GM18502 (cell line): ENCODE data around the gene HOXC11.

Experiments used
- ATAC-seq: cut with Tn5 transposase; IDR thresholded peaks from one replicate; pipeline ENCODE4 v1.9.1; 2021; ENCODE audit warnings: mild to moderate bottlenecking; ENCODE audit not compliant: unreplicated experiment, poor library complexity

Gene HOXC11

GRCh38 chr12:53983568-53983949 lies 10.6 kb downstream of the HOXC11 start:
- no peak for ATAC-seq

- no peak for ATAC-seq
These were observed 11.1 kb downstream of the HOXC11 start for GRCh38 chr12:53983950-53984572.

- no peak for ATAC-seq
These were observed 12.2 kb downstream of the HOXC11 start, which contains the start of gene HOXC10 for GRCh38 chr12:53984901-53985691. Gene HOXC10, plus strand, starts transcription at chr12:53985146. Its CDS starts 114 bp downstream, at chr12:53985260.

GRCh38 chr12:53985692-53985993 lies 12.7 kb downstream of the HOXC11 start:
- ATAC-seq = no peak

DNA sequence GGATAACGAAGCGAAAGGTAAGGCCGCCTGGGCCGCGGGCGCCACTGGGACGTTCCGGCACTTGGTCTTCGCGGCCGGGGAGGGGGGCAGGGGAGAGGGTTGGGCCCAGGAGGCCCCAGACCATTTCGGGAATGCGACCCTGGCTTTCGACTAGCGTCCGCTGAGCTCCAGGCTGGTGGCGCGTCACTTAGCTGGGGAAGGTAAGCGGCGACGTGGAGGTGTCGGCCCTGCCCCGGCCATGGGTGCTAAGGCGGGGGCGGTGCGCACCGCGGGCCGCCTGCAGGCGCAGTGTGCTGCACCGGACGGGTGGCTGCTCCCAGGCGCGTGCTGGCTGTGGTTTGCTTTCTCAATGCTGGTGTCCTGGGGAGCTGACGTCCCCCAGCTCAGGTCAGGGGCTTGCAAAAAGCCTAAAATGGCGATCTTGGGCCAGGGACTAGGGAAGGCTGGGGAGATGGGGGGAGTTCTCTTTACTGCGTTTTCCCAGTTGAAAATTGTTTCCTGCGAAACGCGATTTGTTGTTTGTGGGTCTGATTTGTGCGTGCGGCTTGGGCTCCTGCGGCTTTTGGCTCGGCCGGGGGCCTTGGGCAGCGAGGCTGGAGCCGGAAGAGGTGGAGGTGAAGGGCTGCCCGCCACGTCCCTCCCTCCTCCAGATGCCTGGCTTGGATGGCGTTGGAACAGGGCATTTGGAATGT lies 13.2 kb downstream of the HOXC11 start:
- ATAC-seq = no peak

GRCh38 chr12:53986686-53987483 lies 14.0 kb downstream of the HOXC11 start:
- ATAC-seq = no peak

- no peak for ATAC-seq
These were observed 14.9 kb downstream of the HOXC11 start for GRCh38 chr12:53987787-53988230.

- no peak for ATAC-seq
These were observed 15.8 kb downstream of the HOXC11 start for GRCh38 chr12:53988541-53989226.

GRCh38 chr12:53989227-53990113 lies 16.5 kb downstream of the HOXC11 start:
- ATAC-seq = no peak

DNA sequence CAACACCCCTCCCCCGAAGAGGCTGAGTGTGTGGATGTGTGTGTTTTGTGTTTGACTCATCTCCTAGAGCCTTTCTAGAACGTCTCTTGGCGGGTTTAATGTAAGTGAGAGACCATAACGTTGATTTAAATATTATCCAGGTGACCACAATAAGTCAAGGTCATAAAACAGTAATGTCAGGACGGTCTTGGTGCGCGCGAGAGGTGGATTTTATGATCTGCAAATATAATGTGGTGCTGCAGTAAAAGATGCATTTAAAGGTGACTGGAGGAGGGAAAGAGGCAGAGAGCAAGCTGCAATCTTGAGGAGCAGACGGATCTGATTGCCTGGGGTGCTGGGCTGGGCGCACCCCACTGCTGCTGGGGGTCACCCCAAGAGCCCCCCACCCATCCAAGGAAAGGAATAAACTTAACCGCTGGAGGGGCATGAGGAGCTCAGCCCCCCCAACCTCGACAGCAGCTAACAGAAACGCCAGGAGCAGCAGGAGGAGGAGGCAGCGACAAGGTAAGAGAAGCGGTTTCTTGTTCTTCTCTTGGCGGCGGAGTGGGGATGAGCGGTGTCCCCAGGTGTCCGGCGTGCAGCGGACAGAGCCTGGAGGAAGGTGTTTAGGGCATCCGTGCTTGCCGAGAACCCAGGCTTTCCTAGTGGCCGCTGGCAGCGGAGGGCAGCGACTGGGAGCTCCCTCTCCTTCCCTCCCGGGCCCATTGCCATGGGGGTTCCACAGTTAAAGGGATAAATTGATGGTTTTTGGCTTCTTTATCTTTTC lies 17.6 kb downstream of the HOXC11 start:
- ATAC-seq = no peak

GRCh38 chr12:53991077-53991460 lies 18.1 kb downstream of the HOXC11 start:
- ATAC-seq = no peak

DNA sequence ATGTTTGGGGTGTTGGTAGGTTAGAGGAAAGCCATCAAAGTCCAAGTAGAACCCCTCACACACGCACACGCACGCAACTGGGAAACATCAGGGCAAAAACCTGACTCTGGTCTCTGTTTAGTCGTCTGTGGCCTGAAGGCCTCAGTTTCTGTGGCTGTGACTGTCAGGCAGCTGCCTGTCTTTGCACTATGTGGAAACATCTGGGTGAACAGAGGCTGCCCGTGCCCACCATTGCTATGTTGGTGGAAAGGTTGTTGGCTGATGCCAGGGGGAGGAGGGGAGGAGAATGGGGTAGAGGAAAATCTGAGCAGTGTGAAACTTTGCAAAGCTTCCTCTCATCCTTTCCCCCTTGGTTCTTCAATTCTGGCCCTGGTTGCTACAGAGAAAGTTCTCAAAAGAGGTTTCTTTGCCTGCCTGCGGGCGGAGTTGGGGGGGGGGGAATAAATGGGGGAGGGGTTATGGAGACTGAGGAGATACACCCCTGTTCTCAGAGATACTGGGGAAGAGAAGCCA lies 19.5 kb downstream of the HOXC11 start:
- no peak for ATAC-seq

DNA sequence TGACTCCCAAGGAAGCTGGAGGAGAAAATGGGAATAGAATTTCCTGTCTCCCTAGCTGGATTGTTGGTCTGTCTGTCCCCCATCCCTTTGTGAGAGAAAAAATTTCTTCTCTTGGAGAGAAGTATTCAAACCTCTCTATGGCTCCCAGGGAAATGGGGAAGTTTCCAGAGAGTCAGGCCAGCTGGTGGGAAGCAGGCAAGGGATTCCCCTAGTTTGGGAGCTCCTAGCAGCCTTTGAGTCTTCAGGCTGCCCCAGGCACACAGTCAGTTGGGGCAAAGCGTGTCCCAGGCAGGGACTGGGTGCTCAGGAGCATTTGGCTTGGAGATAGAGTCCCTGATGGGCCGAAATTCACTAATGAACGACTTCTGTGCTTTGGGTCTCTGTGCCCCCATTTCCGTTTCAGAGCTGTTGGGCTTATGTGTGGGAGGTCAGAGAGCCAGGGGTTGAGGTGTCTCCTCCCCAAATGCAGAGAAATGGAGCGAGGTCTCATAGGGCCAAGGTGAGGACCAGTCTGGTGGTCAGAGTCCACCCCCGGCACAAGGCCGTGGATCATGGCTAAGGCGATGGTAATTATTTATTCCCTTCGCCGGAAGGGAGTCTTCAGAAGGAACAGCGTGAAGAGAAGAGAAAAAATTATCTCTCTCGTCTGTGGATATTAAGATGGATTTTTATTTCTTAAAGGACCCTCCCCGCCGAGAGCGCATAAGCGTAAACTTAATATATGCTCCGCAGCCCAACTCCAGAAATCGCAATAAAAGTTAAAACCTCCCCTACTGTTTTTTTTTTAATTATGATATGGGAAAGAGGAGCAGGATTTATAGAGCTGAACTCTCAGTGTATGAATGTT lies 20.5 kb downstream of the HOXC11 start:
- ATAC-seq = no peak

- ATAC-seq = no peak
These were observed 21.0 kb downstream of the HOXC11 start for GRCh38 chr12:53994009-53994263.

- ATAC-seq = no peak
These were observed 21.5 kb downstream of the HOXC11 start for GRCh38 chr12:53994264-53995001.

DNA sequence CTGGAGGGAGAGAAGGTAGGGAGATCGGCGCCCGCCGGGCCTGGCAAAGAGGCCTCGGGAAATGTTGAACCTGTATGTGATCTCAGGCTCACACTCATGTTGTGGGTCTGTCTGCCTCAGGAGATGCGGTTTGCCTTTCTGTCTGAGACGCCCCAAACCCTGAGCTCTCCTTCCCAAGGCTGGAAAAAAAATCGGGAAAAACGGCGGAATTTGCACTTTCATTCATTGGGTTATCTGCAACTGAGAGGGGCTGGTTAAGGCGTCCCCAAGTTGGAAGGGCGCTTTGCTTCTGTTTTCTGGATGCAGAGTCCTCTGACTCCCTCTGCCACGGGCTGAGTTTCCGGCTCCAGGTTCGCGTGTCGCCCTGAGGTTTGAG lies 22.1 kb downstream of the HOXC11 start:
- no peak for ATAC-seq
